HEK293 (cell line): ENCODE results near the gene TM6SF1.

Source experiments
- CTCF ChIP-seq: fragments of 450-650 bp; formaldehyde crosslinking; IDR thresholded peaks from 2 replicates; pipeline ENCODE4 v1.5.1; 2016; ENCODE audit warnings: missing biosample characterization, missing genetic modification characterization
- YY2 ChIP-seq: fragments of 450-650 bp; formaldehyde crosslinking; IDR thresholded peaks from 2 replicates; pipeline ENCODE4 v1.5.1; 2016; ENCODE audit warnings: missing biosample characterization, missing genetic modification characterization
- ZNF529 ChIP-seq: fragments of 450-650 bp; formaldehyde crosslinking; IDR thresholded peaks from 2 replicates; pipeline ENCODE4 v1.5.1; 2017; ENCODE audit warnings: missing genetic modification characterization, missing biosample characterization; ENCODE audit not compliant: insufficient replicate concordance
- ZNF768 ChIP-seq: fragments of 450-650 bp; formaldehyde crosslinking; IDR thresholded peaks from 2 replicates; pipeline ENCODE4 v1.5.1; 2018; ENCODE audit warnings: missing biosample characterization, mild to moderate bottlenecking, missing genetic modification characterization

GRCh38 chr15:83115410-83115809 is 8.0 kb downstream of the TM6SF1 start:
- TF ChIP-seq CTCF (tag by site-specific recombination) (no peak), ZNF529 (tag by site-specific recombination) (no peak), ZNF768 (tag by site-specific recombination) (no peak), YY2 (tag by site-specific recombination) (no peak)
